ENCODE data around the gene USP43. TPM values are rescaled to one million over a fixed set of nuclear protein-coding genes. Genes with fewer than 3 reads are reported as not detected.

Gene USP43
- total and polyA plus RNA-seq, 10 of the 15 experiments (the other 5 are each of a cell fraction or from before 2014, with no cell fraction given) = 0.94 TPM; not detected in 9

DNA sequence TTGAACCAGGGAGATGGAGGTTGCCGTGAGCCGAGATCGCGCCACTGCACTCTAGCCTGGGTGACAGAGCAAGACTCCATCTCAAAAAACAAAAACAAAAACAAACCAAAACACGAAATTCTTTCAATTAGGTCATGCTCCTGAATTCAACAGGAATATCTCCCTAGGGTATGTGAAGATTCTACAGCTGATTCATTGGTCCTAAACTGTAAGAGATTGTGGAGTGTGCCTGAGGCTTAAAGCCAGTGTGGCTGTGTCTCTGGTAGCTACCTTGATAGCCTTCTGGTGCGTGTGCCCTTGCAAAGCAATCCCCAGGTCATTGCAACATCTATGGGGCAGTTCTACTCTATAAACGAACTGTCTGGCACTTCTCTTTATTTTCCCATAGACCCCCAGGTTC is 48.4 kb downstream of the USP43 start:
- ATAC-seq (no peak), FAIRE-seq (no peak), DNase-seq (ENCODE audit: low read depth, low spot score) (no peak)
- POLR2A ChIA-PET = no interaction called here
- no peak overlapping the region for H3K27ac ChIP-seq (ENCODE audit: control insufficient read depth, insufficient read depth)
- H3K27me3 ChIP-seq (replicated peaks in 1 of 2; ENCODE audit: control insufficient read depth in 2 of 2, insufficient read depth in 2 of 2, low read length in 1 of 2) = no peaks in the 10 kb centered on the region
- no peak overlapping the region for H3K4me2 ChIP-seq (ENCODE audit: control insufficient read depth, insufficient read depth)
- no peaks in the 10 kb centered on the region for H4K20me1 ChIP-seq (ENCODE audit: control insufficient read depth, insufficient read depth)
- intact Hi-C loops (cut with micrococcal nuclease; ENCODE audit: unreplicated experiment) (no loop called here), in situ Hi-C loops (cut with MboI) (no loop called here)
- SMC1A ChIA-PET (ENCODE audit: uncharacterized antibody, unreplicated experiment) = no interaction called here
- no peak overlapping the region for H2AFZ ChIP-seq (ENCODE audit: control insufficient read depth, low read depth, low read length)
- RAD21 ChIA-PET (ENCODE audit: unreplicated experiment) = no interaction called here
- H3K36me3 ChIP-seq (ENCODE audit: control insufficient read depth in 2 of 2, insufficient read depth in 2 of 2, low read length in 1 of 2) = no peaks in the 10 kb centered on the region
- 36% methylated on average over 7 of the region's 7 CpGs for WGBS (ENCODE audit: insufficient coverage, insufficient replicate concordance, low lambda C conversion rate, missing lambda C conversion rate)
- no TSS peak for BruUV-seq (replicated peaks)
- no peaks in the 10 kb centered on the region for H3K79me2 ChIP-seq (ENCODE audit: control insufficient read depth, insufficient read depth, low read length)
- no peak overlapping the region for H3K4me3 ChIP-seq
- TF ChIP-seq IRF4 (IDR thresholded peaks at IDR 0.05; ENCODE audit: low read depth, low read length) (no peak), BHLHE40 (IDR thresholded peaks at IDR 0.05; ENCODE audit: borderline replicate concordance in 1 of 2, low read depth in 2 of 2, low read length in 1 of 2) (no peak), ZNF622 (IDR thresholded peaks at IDR 0.05) (no peak), CBX5 (IDR thresholded peaks at IDR 0.05; ENCODE audit: low read depth) (no peak), NFYA (IDR thresholded peaks at IDR 0.05; ENCODE audit: borderline replicate concordance, low read depth, low read length) (no peak), CBX3 (IDR thresholded peaks at IDR 0.05; ENCODE audit: borderline replicate concordance, low read depth) (no peak), POLR2AphosphoS5 (IDR thresholded peaks at IDR 0.05; ENCODE audit: low read length) (no peak), RAD51 (IDR thresholded peaks at IDR 0.05) (no peak), BCL11A (IDR thresholded peaks at IDR 0.05; ENCODE audit: low read depth, low read length) (no peak)
- TF ChIP-seq, protein P1, sequence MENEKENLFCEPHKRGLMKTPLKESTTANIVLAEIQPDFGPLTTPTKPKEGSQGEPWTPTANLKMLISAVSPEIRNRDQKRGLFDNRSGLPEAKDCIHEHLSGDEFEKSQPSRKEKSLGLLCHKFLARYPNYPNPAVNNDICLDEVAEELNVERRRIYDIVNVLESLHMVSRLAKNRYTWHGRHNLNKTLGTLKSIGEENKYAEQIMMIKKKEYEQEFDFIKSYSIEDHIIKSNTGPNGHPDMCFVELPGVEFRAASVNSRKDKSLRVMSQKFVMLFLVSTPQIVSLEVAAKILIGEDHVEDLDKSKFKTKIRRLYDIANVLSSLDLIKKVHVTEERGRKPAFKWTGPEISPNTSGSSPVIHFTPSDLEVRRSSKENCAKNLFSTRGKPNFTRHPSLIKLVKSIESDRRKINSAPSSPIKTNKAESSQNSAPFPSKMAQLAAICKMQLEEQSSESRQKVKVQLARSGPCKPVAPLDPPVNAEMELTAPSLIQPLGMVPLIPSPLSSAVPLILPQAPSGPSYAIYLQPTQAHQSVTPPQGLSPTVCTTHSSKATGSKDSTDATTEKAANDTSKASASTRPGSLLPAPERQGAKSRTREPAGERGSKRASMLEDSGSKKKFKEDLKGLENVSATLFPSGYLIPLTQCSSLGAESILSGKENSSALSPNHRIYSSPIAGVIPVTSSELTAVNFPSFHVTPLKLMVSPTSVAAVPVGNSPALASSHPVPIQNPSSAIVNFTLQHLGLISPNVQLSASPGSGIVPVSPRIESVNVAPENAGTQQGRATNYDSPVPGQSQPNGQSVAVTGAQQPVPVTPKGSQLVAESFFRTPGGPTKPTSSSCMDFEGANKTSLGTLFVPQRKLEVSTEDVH (IDR thresholded peaks at IDR 0.05; ENCODE audit: low read depth, partially characterized antibody) = no peak
- TF ChIP-seq, protein P2, sequence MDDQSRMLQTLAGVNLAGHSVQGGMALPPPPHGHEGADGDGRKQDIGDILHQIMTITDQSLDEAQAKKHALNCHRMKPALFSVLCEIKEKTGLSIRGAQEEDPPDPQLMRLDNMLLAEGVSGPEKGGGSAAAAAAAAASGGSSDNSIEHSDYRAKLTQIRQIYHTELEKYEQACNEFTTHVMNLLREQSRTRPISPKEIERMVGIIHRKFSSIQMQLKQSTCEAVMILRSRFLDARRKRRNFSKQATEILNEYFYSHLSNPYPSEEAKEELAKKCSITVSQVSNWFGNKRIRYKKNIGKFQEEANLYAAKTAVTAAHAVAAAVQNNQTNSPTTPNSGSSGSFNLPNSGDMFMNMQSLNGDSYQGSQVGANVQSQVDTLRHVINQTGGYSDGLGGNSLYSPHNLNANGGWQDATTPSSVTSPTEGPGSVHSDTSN (IDR thresholded peaks at IDR 0.05; ENCODE audit: insufficient replicate concordance, low read depth, low read length) = no peak
- TF ChIP-seq, protein P3, sequence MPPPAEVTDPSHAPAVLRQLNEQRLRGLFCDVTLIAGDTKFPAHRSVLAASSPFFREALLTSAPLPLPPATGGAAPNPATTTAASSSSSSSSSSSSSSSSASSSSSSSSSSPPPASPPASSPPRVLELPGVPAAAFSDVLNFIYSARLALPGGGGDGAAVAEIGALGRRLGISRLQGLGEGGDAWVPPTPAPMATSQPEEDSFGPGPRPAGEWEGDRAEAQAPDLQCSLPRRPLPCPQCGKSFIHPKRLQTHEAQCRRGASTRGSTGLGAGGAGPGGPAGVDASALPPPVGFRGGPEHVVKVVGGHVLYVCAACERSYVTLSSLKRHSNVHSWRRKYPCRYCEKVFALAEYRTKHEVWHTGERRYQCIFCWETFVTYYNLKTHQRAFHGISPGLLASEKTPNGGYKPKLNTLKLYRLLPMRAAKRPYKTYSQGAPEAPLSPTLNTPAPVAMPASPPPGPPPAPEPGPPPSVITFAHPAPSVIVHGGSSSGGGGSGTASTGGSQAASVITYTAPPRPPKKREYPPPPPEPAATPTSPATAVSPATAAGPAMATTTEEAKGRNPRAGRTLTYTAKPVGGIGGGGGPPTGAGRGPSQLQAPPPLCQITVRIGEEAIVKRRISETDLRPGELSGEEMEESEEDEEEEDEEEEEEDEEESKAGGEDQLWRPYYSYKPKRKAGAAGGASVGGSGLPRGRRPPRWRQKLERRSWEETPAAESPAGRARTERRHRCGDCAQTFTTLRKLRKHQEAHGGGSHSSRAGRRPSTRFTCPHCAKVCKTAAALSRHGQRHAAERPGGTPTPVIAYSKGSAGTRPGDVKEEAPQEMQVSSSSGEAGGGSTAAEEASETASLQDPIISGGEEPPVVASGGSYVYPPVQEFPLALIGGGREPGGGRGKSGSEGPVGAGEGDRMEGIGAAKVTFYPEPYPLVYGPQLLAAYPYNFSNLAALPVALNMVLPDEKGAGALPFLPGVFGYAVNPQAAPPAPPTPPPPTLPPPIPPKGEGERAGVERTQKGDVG (CRISPR knock-in tag; IDR thresholded peaks at IDR 0.05) = no peak
- TF ChIP-seq, protein P4, sequence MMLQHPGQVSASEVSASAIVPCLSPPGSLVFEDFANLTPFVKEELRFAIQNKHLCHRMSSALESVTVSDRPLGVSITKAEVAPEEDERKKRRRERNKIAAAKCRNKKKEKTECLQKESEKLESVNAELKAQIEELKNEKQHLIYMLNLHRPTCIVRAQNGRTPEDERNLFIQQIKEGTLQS (IDR thresholded peaks at IDR 0.05; ENCODE audit: borderline replicate concordance, extremely low read depth, low read depth, low read length) = no peak
- no peak overlapping the region for H3K9ac ChIP-seq (ENCODE audit: control insufficient read depth, insufficient read depth, low read length)
- H3K4me1 ChIP-seq (ENCODE audit: control insufficient read depth, insufficient read depth, low read length) = no peaks in the 10 kb centered on the region
- CTCF ChIA-PET = interaction anchor here (1.3 kb wide), 1 partner anchor 8 kb away, joined by 4 read pairs; no protein-coding TSS in a partner anchor
- H3K9me3 ChIP-seq (replicated peaks; ENCODE audit: control insufficient read depth, insufficient read depth, low read length) = no peaks in the 10 kb centered on the region
